ENCODE results near the gene TNFRSF4. TPM values are rescaled to one million over a fixed set of nuclear protein-coding genes. Genes with fewer than 3 reads are reported as not detected.

TNFRSF4 gene
- total RNA-seq, 1 donor from 2014 or later, result 0.19 TPM

DNA sequence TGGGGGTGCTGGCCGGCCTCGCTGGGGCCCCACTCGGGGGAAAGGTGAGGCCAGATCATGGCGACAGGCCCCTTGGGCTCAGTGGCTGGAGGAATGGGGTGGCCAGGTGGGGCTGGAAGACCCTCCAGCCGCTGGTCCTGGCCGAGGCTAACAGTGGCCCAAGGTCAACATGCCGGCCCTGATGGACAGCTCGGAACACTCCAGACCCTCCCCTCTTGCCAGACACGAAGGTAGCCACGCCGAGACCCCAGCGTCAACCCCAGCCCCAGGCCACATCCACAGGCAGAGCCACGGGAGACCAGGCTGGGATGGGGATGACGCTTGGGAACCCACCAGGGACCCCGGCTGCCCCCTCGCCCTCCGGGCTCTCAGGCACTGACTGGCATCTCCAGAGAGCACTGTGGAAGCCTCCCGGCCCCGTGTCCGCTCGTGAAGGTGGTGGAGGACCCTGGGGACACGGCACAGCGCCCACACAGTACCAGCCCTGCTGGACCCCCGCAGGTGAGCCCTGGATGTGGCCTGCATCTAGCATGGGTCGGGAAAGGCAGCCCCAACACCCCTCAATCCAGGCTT lies 33.5 kb upstream of the TNFRSF4 start:
- TF ChIP-seq, protein P1, sequence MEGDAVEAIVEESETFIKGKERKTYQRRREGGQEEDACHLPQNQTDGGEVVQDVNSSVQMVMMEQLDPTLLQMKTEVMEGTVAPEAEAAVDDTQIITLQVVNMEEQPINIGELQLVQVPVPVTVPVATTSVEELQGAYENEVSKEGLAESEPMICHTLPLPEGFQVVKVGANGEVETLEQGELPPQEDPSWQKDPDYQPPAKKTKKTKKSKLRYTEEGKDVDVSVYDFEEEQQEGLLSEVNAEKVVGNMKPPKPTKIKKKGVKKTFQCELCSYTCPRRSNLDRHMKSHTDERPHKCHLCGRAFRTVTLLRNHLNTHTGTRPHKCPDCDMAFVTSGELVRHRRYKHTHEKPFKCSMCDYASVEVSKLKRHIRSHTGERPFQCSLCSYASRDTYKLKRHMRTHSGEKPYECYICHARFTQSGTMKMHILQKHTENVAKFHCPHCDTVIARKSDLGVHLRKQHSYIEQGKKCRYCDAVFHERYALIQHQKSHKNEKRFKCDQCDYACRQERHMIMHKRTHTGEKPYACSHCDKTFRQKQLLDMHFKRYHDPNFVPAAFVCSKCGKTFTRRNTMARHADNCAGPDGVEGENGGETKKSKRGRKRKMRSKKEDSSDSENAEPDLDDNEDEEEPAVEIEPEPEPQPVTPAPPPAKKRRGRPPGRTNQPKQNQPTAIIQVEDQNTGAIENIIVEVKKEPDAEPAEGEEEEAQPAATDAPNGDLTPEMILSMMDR (IDR thresholded peaks at IDR 0.05), result no peak
- Mint-ChIP-seq H3K27me3 (ENCODE audit: unreplicated experiment) (no peaks in the 10 kb centered on the region), H3K27ac (ENCODE audit: unreplicated experiment) (no peak overlapping the region), H3K9me3 (ENCODE audit: unreplicated experiment) (no peaks in the 10 kb centered on the region), H3K4me1 (ENCODE audit: unreplicated experiment) (peaks cover 1% of the 10 kb centered on the region), H3K4me3 (ENCODE audit: unreplicated experiment) (no peak overlapping the region), H3K36me3 (ENCODE audit: unreplicated experiment) (peaks cover 2% of the 10 kb centered on the region)
- DNase-seq (ENCODE audit: extremely low spot score, unreplicated experiment), result no peak

DNA sequence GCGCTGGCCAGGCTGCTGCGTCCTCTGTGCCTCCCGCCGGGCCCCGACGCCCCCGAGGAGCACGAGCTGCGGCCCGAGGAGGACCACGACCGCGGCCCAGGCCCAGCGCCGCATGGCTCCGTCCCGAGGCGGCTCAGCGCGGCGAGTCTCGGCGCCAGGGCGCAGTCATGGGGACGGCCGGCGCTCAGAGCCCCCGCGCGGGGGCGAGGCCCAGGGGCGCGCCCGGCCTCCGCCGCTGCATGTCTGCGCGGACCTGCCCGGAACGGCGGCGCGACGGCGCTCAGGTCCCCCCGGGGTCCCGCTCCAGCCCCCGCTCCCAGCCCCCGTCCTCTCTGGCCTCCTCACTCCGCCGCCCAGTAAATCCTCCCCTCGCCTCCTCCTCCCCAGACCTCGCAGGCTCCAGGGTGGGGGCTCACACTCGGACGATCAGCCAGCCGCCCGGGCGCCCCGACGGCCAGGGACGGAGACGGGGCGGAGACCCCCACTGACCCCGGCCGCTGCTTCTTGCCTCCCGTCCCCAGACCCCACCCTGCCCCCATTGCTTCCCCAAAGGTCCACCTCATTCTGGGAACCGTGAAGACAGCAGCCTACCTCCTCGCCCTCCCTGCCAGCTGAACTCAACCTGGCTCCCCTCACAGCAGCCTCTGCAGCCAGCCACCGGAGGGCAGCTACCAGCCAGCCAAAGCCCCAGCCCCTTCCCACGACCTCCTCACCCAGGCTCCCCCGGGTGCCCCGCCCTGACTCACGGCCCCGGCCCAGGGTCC lies 32.8 kb upstream of the TNFRSF4 start, which contains the start of gene C1QTNF12:
Gene C1QTNF12, minus strand, starts transcription at position 146 of the 764 bp plus-strand sequence. Its CDS starts 32 bp downstream, at position 114.
- no peaks in the 10 kb centered on the region for H3K9me3 Mint-ChIP-seq (ENCODE audit: unreplicated experiment)
- no peak for DNase-seq (ENCODE audit: extremely low spot score, unreplicated experiment)
- H3K36me3 Mint-ChIP-seq (ENCODE audit: unreplicated experiment), result no peaks in the 10 kb centered on the region
- H3K4me1 Mint-ChIP-seq (ENCODE audit: unreplicated experiment), result peaks cover 1% of the 10 kb centered on the region
- no peaks in the 10 kb centered on the region for H3K27me3 Mint-ChIP-seq (ENCODE audit: unreplicated experiment)
- TF ChIP-seq, protein P1 (IDR thresholded peaks at IDR 0.05), result no peak
- no peak within 1 kb of the TSS for H3K27ac Mint-ChIP-seq (ENCODE audit: unreplicated experiment)
- H3K4me3 Mint-ChIP-seq (ENCODE audit: unreplicated experiment), result no peak within 1 kb of the TSS

DNA sequence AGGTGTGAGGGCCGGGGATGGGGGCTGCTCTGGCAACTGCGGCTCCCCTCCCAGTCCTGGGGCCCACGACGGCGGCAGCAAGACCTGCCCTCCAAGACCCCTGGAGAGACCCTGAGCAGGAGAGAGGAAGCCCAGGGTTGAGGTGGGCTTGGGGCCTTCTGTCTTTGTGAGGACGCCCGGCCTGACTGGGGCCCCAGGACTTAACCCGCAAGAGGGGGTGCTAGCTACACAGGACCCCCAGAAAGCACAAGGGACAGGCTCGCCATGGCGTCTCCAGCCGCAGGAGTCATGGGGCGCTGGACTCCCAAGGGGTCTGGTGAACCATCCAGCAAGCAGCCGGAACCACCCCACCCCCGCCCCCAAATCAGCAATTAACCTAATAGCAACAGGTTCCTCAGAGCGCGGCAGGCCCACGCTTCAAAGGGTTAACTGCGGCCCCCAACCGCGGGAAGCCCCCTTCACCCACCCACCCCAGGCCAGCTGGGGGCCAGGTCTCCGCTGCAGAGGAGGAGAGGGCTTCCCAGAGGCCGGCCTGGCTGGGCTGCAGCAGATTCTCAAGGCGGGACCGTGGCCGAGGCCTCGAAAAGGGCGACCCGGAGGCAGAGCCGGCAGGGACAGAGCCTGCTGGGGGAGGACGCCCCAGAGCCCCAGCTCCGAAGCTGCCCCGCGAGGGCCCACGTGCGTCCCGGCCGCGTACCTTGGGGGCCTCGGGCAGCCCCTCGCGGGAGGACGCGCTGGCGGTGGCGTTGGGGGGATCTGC lies 32.0 kb upstream of the TNFRSF4 start:
- H3K9me3 Mint-ChIP-seq (ENCODE audit: unreplicated experiment), result no peaks in the 10 kb centered on the region
- no peaks in the 10 kb centered on the region for H3K27me3 Mint-ChIP-seq (ENCODE audit: unreplicated experiment)
- TF ChIP-seq, protein P1 (IDR thresholded peaks at IDR 0.05), result no peak
- H3K27ac Mint-ChIP-seq (ENCODE audit: unreplicated experiment), result no peak overlapping the region
- H3K4me1 Mint-ChIP-seq (ENCODE audit: unreplicated experiment), result peaks cover 1% of the 10 kb centered on the region
- H3K36me3 Mint-ChIP-seq (ENCODE audit: unreplicated experiment), result no peaks in the 10 kb centered on the region
- no peak for DNase-seq (ENCODE audit: extremely low spot score, unreplicated experiment)
- H3K4me3 Mint-ChIP-seq (ENCODE audit: unreplicated experiment), result no peak overlapping the region

DNA sequence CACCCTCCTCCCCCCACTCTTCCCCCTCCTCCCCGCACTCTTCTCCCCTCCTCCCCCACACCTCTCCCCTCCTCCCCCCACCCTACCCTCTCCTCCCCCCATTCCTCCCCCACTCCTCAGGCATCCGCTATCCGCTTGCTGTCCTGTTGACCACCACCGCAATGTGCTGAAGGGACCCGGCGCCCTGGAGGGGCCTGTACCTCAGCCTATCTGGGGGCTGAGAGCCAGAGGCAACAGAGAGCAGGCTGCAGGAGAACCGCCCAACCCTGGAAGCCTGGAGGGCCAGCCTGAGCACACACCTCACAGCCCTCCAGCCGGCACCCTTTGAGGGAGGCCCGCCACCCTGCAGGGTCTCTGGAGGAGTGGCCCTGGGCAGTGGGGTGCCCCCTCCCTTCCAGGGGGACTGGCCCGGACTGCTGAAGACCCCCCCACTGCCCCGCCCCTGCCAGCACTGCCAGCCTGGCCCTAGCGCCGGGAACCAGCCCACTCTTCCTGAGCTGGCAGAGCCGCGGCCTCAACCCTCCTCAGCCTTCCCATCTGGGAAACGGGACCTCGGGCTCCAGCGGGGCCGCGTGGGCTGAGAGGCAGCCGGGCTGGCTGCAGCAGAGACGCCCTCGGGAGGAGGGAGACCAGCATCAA lies 31.3 kb upstream of the TNFRSF4 start:
- no peaks in the 10 kb centered on the region for H3K36me3 Mint-ChIP-seq (ENCODE audit: unreplicated experiment)
- no peaks in the 10 kb centered on the region for H3K9me3 Mint-ChIP-seq (ENCODE audit: unreplicated experiment)
- TF ChIP-seq, protein P1 (IDR thresholded peaks at IDR 0.05), result no peak
- H3K27ac Mint-ChIP-seq (ENCODE audit: unreplicated experiment), result no peak overlapping the region
- no peak for DNase-seq (ENCODE audit: extremely low spot score, unreplicated experiment)
- no peaks in the 10 kb centered on the region for H3K27me3 Mint-ChIP-seq (ENCODE audit: unreplicated experiment)
- H3K4me3 Mint-ChIP-seq (ENCODE audit: unreplicated experiment), result no peak overlapping the region
- peaks cover 1% of the 10 kb centered on the region for H3K4me1 Mint-ChIP-seq (ENCODE audit: unreplicated experiment)

Data from osteocyte (in vitro differentiated cells).